Stimulated activated CD8-positive, alpha-beta memory T cell treated with anti-CD3 and anti-CD28 coated beads, Interleukin-12 subunit alpha, Interleukin-12 subunit beta, amount 100 ng/mL, for 1 hour (primary cell): ENCODE data around the gene KNDC1.
A peak's percentile ranks its signal among the peaks of the same experiment; 100 is the strongest.
"Not testable (repeated sequence)": the region's sequence is repeated elsewhere in the genome, so short reads cannot be mapped to it uniquely, and the experiment has no call there.

Experiments used
- DNase-seq: peaks from one replicate; pipeline ENCODE4 v3.0.0-alpha.2; 2020; ENCODE audit warnings: low read depth

The KNDC1 gene

GRCh38 chr10:133126431-133127290, 33.4 kb upstream of the KNDC1 start:
- DNase-seq = no peak

- DNase-seq = peak; percentile 5
These were observed 32.5 kb upstream of the KNDC1 start for GRCh38 chr10:133127291-133128125.

- DNase-seq = no peak
These were observed 31.6 kb upstream of the KNDC1 start for GRCh38 chr10:133128126-133129070.

GRCh38 chr10:133129071-133129858, 30.8 kb upstream of the KNDC1 start:
- DNase-seq = no peak

- no peak for DNase-seq
These were observed 30.0 kb upstream of the KNDC1 start for GRCh38 chr10:133129859-133130495.

- DNase-seq = no peak
These were observed 29.4 kb upstream of the KNDC1 start for GRCh38 chr10:133130602-133131001.

- DNase-seq = no peak
These were observed 29.0 kb upstream of the KNDC1 start for GRCh38 chr10:133131053-133131452.

- no peak for DNase-seq
These were observed 28.1 kb upstream of the KNDC1 start for GRCh38 chr10:133131734-133132472.

GRCh38 chr10:133132473-133133291, 27.3 kb upstream of the KNDC1 start:
- DNase-seq = no peak

GRCh38 chr10:133133471-133134231, 26.4 kb upstream of the KNDC1 start:
- no peak for DNase-seq

- DNase-seq = no peak
These were observed 25.5 kb upstream of the KNDC1 start for GRCh38 chr10:133134411-133135115.

- no peak for DNase-seq
These were observed 24.9 kb upstream of the KNDC1 start for GRCh38 chr10:133135116-133135465.

GRCh38 chr10:133137486-133138145, 22.4 kb upstream of the KNDC1 start:
- DNase-seq = not testable (repeated sequence)

- no peak for DNase-seq
These were observed 20.4 kb upstream of the KNDC1 start for GRCh38 chr10:133139551-133140065.

GRCh38 chr10:133140417-133141143, 19.4 kb upstream of the KNDC1 start:
- no peak for DNase-seq
